Fibroblast of peridontal ligament (primary cell): ENCODE measurements around the gene ALKBH4.
"Not testable (repeated sequence)": the region's sequence is repeated elsewhere in the genome, so short reads cannot be mapped to it uniquely, and the experiment has no call there.

ENCODE experiments used
- DNase-seq: peaks from one replicate; pipeline ENCODE4 v3.0.0-alpha.2; 2010; ENCODE audit errors: extremely low read depth

ALKBH4 gene

GRCh38 chr7:102429141-102429899 is 35.3 kb downstream of the ALKBH4 start:
- DNase-seq, result no peak

GRCh38 chr7:102427019-102427405 is 37.7 kb downstream of the ALKBH4 start:
- DNase-seq, result no peak

GRCh38 chr7:102426268-102427018 is 38.2 kb downstream of the ALKBH4 start:
- DNase-seq, result no peak

- no peak for DNase-seq
Measured at GRCh38 chr7:102425639-102426267, 38.9 kb downstream of the ALKBH4 start.

GRCh38 chr7:102424787-102425218 is 39.9 kb downstream of the ALKBH4 start:
- no peak for DNase-seq

GRCh38 chr7:102424129-102424551 is 40.5 kb downstream of the ALKBH4 start:
- DNase-seq, result no peak

- no peak for DNase-seq
Measured at GRCh38 chr7:102421706-102422240, 42.9 kb downstream of the ALKBH4 start.

- no peak for DNase-seq
Measured at GRCh38 chr7:102418592-102418991, 46.1 kb downstream of the ALKBH4 start.

GRCh38 chr7:102417105-102417504 is 47.6 kb downstream of the ALKBH4 start:
- no peak for DNase-seq

- DNase-seq, result no peak
Measured at GRCh38 chr7:102416406-102416805, 48.3 kb downstream of the ALKBH4 start.

- no peak for DNase-seq
Measured at GRCh38 chr7:102415685-102416225, 48.9 kb downstream of the ALKBH4 start.

GRCh38 chr7:102413611-102414010 is 51.1 kb downstream of the ALKBH4 start:
- no peak for DNase-seq

GRCh38 chr7:102413091-102413490 is 51.6 kb downstream of the ALKBH4 start:
- no peak for DNase-seq

- no peak for DNase-seq
Measured at GRCh38 chr7:102412548-102412947, 52.1 kb downstream of the ALKBH4 start.

- DNase-seq, result no peak
Measured at GRCh38 chr7:102410918-102411317, 53.7 kb downstream of the ALKBH4 start.

- DNase-seq, result no peak
Measured at GRCh38 chr7:102410123-102410522, 54.5 kb downstream of the ALKBH4 start.

- DNase-seq, result no peak
Measured at GRCh38 chr7:102409340-102409739, 55.3 kb downstream of the ALKBH4 start.

GRCh38 chr7:102408530-102408929 is 56.1 kb downstream of the ALKBH4 start:
- not testable (repeated sequence) for DNase-seq

- no peak for DNase-seq
Measured at GRCh38 chr7:102407910-102408309, 56.8 kb downstream of the ALKBH4 start.
